ENCODE measurements around the gene PRPF19. TPM values are rescaled to one million over a fixed set of nuclear protein-coding genes. Genes with fewer than 3 reads are reported as not detected.

The PRPF19 gene
- total and polyA plus RNA-seq, 2 of the 8 experiments (the other 6 are each of a cell fraction or from before 2014, with no cell fraction given), result 107 to 141 TPM

DNA sequence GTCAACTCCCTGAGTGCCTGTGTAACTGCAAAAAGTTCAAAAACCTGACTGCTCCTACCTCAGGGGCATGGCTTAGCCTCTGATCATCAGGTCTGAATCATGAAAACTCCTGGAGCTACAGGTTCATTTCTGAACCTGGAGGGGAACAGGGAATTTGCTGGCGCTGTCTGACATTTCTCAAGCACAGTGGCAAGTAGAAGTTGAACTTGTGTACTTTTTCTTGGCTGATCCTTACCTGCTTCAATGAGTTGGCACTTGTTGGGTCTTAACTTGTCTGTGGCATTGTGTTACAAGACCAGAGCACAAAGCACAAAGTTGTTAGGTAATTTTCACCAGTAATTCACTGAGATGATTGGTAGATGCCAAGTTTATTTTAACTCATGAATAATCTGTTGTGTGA, 10.9 kb upstream of the PRPF19 start:
- Histone ChIP-seq H2AK5ac (ENCODE audit: low read depth, low read length) (no peak overlapping the region), H3K14ac (ENCODE audit: insufficient read length) (no peak overlapping the region), H3K4me1 (replicated peaks in 1 of 4; ENCODE audit: control insufficient read depth in 3 of 4, insufficient read depth in 4 of 4, low read length in 3 of 4) (peaks cover 10 to 27% (median 18%) of the 10 kb centered on the region in 4 experiments), H3K79me2 (ENCODE audit: control insufficient read depth in 1 of 2, insufficient read depth in 2 of 2, low read length in 2 of 2) (peaks cover 5 to 24% of the 10 kb centered on the region in 2 experiments), H4K91ac (replicated peaks; ENCODE audit: insufficient read length, low read length) (no peak overlapping the region), H3K9ac (replicated peaks in 1 of 4; ENCODE audit: extremely low read depth in 1 of 4, low read depth in 3 of 4, low read length in 3 of 4) (no peak overlapping the region), H2BK5ac (ENCODE audit: low read depth, low read length) (no peak overlapping the region), H2AFZ (ENCODE audit: low read length) (no peak overlapping the region), H3K18ac (ENCODE audit: extremely low read depth, low read length) (no peak overlapping the region), H3K23me2 (ENCODE audit: low read depth, low read length) (peaks cover 8% of the 10 kb centered on the region), H3K56ac (replicated peaks; ENCODE audit: insufficient read length, low read depth, low read length) (no peak overlapping the region), H3K4ac (replicated peaks; ENCODE audit: insufficient read length, low read depth, low read length) (no peak overlapping the region), H3K4me2 (ENCODE audit: insufficient read depth in 1 of 2, low read depth in 2 of 2, low read length in 2 of 2) (no peak overlapping the region), H4K8ac (ENCODE audit: extremely low read depth, insufficient read depth, low read length) (no peak overlapping the region), H2BK20ac (ENCODE audit: low read length) (no peak overlapping the region), H3K9me3 (ENCODE audit: insufficient read depth in 2 of 2, low read depth in 1 of 2, low read length in 1 of 2) (no peaks in the 10 kb centered on the region), H3K23ac (ENCODE audit: insufficient read length) (no peak overlapping the region), H2BK15ac (ENCODE audit: low read length) (no peak overlapping the region), H3K36me3 (ENCODE audit: control insufficient read depth in 2 of 4, insufficient read depth in 4 of 4, low read length in 3 of 4) (peaks cover 3 to 14% (median 9%) of the 10 kb centered on the region in 4 experiments; a peak in 5 of 8 replicates), H3K27ac (ENCODE audit: low read depth, low read length) (no peak overlapping the region), H3K4me3 (ENCODE audit: extremely low read depth in 1 of 4, insufficient read depth in 2 of 4, low read depth in 3 of 4, low read length in 4 of 4) (no peak overlapping the region), H3K79me1 (ENCODE audit: low read depth, low read length) (no peaks in the 10 kb centered on the region; the same call in 1 of the 2 replicates), H4K20me1 (replicated peaks in 1 of 2; ENCODE audit: control insufficient read depth in 1 of 2, insufficient read depth in 2 of 2, low read length in 2 of 2) (peaks cover 0 to 13% of the 10 kb centered on the region in 2 experiments), H4K5ac (ENCODE audit: insufficient read length, low read depth, low read length) (no peak overlapping the region), H2BK12ac (ENCODE audit: low read depth, low read length) (peak overlapping the region; percentile 13; the same call in 1 of the 2 replicates), H3K27me3 (replicated peaks in 1 of 4; ENCODE audit: control insufficient read depth in 3 of 4, extremely low read depth in 1 of 4, insufficient read depth in 3 of 4, low read length in 3 of 4) (no peaks in the 10 kb centered on the region; a peak in 1 of 7 replicates), H2BK120ac (replicated peaks; ENCODE audit: low read depth, low read length) (no peak overlapping the region)
- 100% methylated on average over 1 of the region's 1 CpG; no CpG with 5 or more reads in 1 of the 2 experiments for WGBS, 2 experiments (ENCODE audit: extremely low coverage in 1 of 2, insufficient coverage in 1 of 2, insufficient read length in 1 of 2, insufficient replicate concordance in 2 of 2, low coverage in 1 of 2, low lambda C conversion rate in 2 of 2, missing lambda C conversion rate in 1 of 2)
- FAIRE-seq (no peak), DNase-seq (ENCODE audit: low read depth in 1 of 2, low spot score in 2 of 2) (no peak)
- ChIA-PET CTCF (ENCODE audit: partially characterized antibody) (interaction anchor here (1.2 kb wide), 2 partner anchors 12 to 28 kb away, joined by 3 to 4 read pairs; no protein-coding TSS in a partner anchor), POLR2A (ENCODE audit: partially characterized antibody) (interaction anchor here (4.2 kb wide), 1 partner anchor 12 kb away, joined by 28 read pairs; the partner anchor contains the start of gene PRPF19)
- TF ChIP-seq GTF2F1 (IDR thresholded peaks at IDR 0.05; ENCODE audit: borderline replicate concordance, low read depth, low read length) (no peak), BACH1 (IDR thresholded peaks at IDR 0.05; ENCODE audit: low read length) (no peak), TAF1 (IDR thresholded peaks at IDR 0.05; ENCODE audit: low read depth, low read length) (no peak), POLR2AphosphoS5 (IDR thresholded peaks at IDR 0.05; ENCODE audit: low read depth, low read length) (no peak), POU5F1 (IDR thresholded peaks at IDR 0.05; ENCODE audit: low read depth, low read length) (no peak), CHD2 (IDR thresholded peaks at IDR 0.05; ENCODE audit: low read length) (no peak), KDM5A (IDR thresholded peaks at IDR 0.05; ENCODE audit: low read length) (no peak), CHD1 (IDR thresholded peaks at IDR 0.05; ENCODE audit: low read depth, low read length) (no peak), RFX5 (IDR thresholded peaks at IDR 0.05; ENCODE audit: borderline replicate concordance, low read depth, low read length) (no peak), RXRA (IDR thresholded peaks at IDR 0.05; ENCODE audit: insufficient read depth, low read depth, low read length) (no peak), POLR2A (IDR thresholded peaks at IDR 0.05; ENCODE audit: control extremely low read depth in 1 of 2, low read depth in 2 of 2, low read length in 2 of 2) (no peak), SIRT6 (IDR thresholded peaks at IDR 0.05; ENCODE audit: low read length) (no peak), JUN (IDR thresholded peaks at IDR 0.05; ENCODE audit: low read depth, low read length) (no peak)
